GM10248 (cell line): ENCODE data around the gene WNT7A.

ENCODE experiments used
- CTCF ChIA-PET: fragments of 300-600 bp; sonication (Branson Sonifier 250); formaldehyde crosslinking; extraction: SDS; loops from one replicate; lab custom pipeline; 2021; ENCODE audit warnings: antibody characterized with exemption; lab: Yijun Ruan, JAX
- POLR2A ChIA-PET: fragments of 350-650 bp; sonication (Branson Sonifier 250); formaldehyde crosslinking; extraction: SDS; loops from one replicate; lab custom pipeline; 2020; ENCODE audit warnings: antibody characterized with exemption; lab: Yijun Ruan, JAX
- DNase-seq: peaks from one replicate; pipeline ENCODE4 v3.0.0; 2012; ENCODE audit errors: extremely low spot score
- TF ChIP-seq, protein P1 (sequence below): IDR thresholded peaks from 2 replicates; pipeline ENCODE4 v1.5.1; 2012; ENCODE audit warnings: mild to moderate bottlenecking, low read depth; ENCODE audit errors: extremely low read depth, missing control alignments, control extremely low read depth

The WNT7A gene

DNA sequence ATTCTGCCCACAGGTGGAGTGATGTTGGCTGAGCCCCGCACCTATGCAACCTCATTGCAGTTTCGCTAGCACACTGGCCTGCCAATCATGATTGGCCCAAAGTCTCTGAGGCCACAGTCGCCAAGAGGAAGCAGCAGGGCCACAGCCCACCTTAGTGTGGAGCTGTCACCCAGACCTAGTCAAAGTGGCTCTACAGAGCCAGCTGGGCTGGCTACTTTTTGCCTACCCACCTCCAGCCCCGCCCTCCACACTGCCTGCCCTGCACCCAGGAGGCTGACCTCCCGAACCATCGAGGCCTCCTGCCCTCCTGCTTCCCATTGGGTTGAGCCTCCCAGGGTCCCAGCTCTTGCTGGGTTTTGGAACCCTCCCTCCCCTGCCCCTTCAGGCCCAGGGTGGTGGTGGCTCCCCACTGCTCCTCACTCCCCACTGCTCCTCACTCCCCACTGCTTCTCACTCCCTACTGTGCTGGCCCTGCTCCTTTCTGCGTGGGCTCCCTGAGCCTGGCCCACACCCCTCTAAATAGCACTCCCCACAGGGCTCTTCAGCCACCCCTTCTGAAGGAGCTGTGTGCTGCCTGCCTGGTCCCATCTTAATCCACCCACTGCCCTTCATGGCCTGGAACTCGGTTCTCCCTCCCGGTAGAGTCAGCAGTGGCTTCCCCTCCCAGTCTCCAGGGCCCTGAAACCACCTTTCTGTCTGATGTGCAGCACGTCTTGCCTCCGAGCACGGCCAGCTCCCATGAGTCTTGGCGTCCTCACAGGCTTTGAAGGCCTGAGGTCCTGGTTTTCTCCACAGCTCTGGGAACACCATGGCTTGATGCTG, 89.3 kb downstream of the WNT7A start:
- DNase-seq = no peak
- CTCF ChIA-PET = no interaction called here
- TF ChIP-seq, protein P1, sequence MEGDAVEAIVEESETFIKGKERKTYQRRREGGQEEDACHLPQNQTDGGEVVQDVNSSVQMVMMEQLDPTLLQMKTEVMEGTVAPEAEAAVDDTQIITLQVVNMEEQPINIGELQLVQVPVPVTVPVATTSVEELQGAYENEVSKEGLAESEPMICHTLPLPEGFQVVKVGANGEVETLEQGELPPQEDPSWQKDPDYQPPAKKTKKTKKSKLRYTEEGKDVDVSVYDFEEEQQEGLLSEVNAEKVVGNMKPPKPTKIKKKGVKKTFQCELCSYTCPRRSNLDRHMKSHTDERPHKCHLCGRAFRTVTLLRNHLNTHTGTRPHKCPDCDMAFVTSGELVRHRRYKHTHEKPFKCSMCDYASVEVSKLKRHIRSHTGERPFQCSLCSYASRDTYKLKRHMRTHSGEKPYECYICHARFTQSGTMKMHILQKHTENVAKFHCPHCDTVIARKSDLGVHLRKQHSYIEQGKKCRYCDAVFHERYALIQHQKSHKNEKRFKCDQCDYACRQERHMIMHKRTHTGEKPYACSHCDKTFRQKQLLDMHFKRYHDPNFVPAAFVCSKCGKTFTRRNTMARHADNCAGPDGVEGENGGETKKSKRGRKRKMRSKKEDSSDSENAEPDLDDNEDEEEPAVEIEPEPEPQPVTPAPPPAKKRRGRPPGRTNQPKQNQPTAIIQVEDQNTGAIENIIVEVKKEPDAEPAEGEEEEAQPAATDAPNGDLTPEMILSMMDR = no peak
- POLR2A ChIA-PET = no interaction called here

DNA sequence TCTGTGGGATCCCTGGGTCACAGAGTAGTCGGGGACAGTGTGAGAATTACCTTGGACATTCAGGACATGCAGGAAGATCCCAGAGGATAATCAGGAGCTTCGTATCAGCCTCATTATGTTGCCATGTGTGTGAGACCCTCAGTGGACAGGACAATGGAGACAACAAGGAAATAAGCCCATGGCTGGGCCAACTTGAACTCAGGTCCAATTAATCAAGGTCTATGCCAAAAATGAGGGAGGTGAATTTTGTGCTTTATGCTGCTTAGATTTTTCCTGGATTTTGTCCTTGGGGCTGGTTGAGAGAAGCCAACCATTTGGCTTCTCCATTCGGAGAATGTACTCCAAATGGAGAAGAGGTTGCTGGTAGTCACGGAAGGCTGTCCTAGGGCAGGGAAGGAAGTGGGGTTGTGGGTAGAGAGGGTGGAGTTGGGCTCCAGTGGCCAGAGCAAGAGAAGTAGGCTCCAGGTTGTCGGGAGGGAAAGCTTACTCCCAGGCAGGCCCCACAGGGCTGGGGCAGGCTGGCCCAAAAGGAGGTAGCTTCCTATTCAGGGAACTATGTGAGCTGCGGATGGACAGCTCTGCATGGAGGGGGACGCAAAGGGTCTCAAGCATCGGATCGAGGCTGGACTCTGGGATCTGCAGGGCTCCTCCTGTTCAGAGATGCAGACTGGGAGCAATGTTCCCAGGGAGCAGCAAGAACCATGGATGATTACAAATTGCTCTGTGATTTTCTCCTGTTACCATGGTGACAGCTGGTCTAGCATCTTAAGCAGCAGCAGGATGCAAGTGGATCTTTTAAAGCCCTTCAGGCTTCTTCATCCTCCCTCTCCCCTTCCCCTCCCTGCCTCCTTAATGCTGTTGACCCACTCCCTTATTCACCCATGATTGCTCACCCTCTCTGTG, 91.1 kb downstream of the WNT7A start:
- POLR2A ChIA-PET = no interaction called here
- DNase-seq = no peak
- CTCF ChIA-PET = no interaction called here
- TF ChIP-seq, protein P1 = no peak

DNA sequence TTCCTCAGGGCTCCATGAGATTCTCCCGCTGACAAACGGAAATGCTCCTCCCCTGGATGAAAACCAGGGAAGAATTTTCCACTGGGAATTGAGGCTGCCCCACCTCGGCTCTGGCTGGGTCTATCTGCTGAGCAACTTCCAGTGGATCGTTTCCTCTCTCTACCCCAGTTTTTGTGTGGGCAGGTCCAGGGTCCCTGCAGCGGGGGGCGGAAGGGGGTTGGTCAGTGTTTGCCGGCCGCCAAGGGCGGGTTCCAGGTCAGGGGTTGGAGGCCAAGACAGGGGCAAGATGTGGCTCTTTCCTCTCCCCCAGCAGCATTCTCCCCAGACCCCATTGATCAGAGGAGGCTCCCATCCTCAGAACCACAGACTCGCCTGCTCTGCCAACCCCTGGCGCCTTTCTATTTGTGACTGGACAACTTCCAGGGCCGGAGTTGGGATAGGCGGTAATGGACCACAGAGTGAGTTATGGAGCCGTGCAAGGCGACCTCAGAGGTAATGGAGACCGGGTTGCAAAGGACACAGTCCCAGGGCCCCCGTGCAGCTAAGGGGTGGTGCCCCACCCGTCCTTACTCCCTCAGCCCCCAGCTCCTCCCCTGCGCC, 92.2 kb downstream of the WNT7A start:
- no peak for DNase-seq
- TF ChIP-seq, protein P1 = no peak
- CTCF ChIA-PET = no interaction called here
- POLR2A ChIA-PET = no interaction called here

DNA sequence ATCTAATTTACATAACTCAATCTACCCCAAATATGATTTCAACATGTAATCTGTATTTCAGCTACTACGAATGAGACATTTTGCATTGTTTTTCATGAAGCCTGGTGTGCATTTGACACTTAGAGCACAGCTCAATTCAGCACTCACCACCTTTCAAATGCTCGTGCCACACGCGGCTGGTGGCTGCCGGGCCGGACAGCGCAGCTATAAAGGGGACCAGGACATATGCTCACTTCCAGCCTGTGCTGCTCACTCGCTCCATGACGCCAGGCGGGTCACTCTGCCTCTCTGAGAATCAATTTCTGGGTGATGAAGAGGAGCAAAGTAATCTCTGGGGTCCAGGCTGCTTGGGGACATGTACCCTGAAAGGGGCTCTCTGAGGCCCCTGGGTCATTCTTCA, 93.1 kb downstream of the WNT7A start:
- DNase-seq = no peak
- TF ChIP-seq, protein P1 = no peak
- ChIA-PET POLR2A (no interaction called here), CTCF (no interaction called here)

DNA sequence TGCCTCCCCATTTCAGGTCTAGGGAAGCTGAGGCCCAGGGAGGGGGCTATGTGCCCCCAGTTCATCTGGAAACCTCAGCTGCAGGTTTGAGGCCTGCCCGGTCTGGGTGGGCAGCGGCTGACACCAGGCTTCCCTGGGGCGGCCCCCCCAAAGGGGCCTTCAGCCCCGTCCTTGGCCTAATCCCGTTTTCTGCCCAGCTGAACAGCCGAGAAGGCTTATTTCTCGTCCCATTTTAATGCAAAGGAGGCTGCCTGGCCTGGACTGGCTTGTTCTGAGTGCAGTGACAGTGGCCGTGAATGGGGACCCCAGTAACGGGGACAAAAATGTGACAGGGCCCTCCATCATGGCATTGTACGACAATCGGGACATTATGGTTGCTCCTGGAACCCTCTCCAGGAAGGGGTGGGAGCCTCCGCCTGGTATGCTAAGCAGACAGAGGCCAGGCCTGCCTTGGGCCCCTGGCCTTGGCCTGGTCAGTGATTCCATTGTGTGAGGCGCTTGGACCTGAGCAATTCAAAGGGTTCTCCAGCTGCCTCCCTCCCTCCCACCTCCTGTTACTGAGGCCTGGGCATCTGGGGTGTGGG, 93.9 kb downstream of the WNT7A start:
- TF ChIP-seq, protein P1 = no peak
- POLR2A ChIA-PET = no interaction called here
- DNase-seq = no peak
- CTCF ChIA-PET = no interaction called here

DNA sequence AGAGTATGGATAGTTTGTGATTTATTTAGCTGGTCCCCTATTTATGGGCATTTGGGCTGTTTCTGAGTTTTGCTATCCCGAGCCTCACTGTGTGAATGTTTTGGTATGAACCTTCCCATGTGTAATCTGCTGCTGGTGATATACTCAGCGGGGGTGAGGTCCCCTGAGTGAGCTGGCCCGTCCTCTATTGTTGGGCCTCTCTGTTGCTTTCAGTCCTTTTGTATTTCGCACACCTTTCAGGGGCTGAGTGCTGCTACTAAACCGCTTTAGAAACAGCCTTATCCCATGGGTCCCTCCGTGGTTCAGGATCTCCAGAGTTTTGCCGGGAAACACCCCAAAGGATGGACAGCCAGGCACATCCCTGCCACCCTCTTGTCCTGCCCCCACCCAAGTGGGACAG, 94.5 kb downstream of the WNT7A start:
- TF ChIP-seq, protein P1 = no peak
- CTCF ChIA-PET = no interaction called here
- no peak for DNase-seq
- POLR2A ChIA-PET = no interaction called here
